ENCODE data around the gene CECR2. TPM values are rescaled to one million over a fixed set of nuclear protein-coding genes. Genes with fewer than 3 reads are reported as not detected.

CECR2 gene
- total RNA-seq, 4 donors from 2014 or later: 1.8 to 2.7 (median 2.2) TPM

DNA sequence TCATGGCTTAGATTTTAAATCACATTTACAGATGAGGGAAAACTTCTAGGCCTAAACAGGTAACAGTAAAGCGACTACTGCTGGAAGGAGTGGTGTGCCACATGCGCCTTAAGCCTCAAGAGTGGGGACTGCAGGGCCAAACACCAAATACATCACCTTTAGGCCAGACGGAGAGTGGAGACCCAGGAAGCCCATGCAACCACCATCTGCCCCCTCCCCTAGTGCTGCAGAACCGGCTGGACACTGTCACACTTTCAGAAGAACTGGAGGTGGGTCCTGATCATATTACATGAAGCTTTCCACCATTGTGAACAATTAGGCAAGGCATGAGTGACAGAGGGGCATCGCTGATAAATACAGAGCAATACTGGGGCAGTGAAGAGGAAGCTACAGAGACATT lies 222.9 kb downstream of the CECR2 start:
- TF ChIP-seq, protein P1, sequence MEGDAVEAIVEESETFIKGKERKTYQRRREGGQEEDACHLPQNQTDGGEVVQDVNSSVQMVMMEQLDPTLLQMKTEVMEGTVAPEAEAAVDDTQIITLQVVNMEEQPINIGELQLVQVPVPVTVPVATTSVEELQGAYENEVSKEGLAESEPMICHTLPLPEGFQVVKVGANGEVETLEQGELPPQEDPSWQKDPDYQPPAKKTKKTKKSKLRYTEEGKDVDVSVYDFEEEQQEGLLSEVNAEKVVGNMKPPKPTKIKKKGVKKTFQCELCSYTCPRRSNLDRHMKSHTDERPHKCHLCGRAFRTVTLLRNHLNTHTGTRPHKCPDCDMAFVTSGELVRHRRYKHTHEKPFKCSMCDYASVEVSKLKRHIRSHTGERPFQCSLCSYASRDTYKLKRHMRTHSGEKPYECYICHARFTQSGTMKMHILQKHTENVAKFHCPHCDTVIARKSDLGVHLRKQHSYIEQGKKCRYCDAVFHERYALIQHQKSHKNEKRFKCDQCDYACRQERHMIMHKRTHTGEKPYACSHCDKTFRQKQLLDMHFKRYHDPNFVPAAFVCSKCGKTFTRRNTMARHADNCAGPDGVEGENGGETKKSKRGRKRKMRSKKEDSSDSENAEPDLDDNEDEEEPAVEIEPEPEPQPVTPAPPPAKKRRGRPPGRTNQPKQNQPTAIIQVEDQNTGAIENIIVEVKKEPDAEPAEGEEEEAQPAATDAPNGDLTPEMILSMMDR (IDR thresholded peaks at IDR 0.05): no peak
- TF ChIP-seq POLR2A (IDR thresholded peaks at IDR 0.05): no peak
- H3K4me3 ChIP-seq (ENCODE audit: low read depth, poor library complexity, severe bottlenecking): no peak overlapping the region
- intact Hi-C loops (cut with DNase I; ENCODE audit: low total_unique reads): no loop called here
- 84 to 89% methylated on average over 5 of the region's 5 CpGs for WGBS, 2 donors
- DNase-seq (ENCODE audit: low spot score in 2 of 2): peak in 1 of 2 donors; percentile 54

DNA sequence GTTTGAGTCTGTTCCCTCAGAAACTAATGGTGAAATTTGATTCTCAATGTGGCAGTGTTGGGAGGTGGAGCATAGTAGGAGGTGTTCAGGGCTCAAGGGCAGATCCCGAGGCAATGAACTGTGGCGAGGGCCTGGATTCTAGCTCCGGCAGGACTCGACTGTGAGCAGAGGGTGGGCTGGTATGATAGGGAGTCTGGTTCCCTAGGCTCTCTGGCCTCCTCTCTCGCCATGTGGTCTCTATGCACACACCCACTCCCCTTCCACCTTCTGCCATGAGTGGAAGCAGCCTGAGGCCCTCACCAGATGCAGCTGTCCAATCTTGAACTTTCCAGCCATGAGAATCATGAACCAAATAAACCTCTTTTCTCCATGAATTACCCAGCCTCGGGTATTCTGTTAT lies 227.0 kb downstream of the CECR2 start:
- WGBS, 2 donors: 95 to 96% methylated on average over 6 of the region's 6 CpGs
- DNase-seq (ENCODE audit: low spot score in 2 of 2): peak in 1 of 2 donors; percentile 29
- intact Hi-C loops (cut with DNase I; ENCODE audit: low total_unique reads): no loop called here
- H3K4me3 ChIP-seq (ENCODE audit: low read depth, poor library complexity, severe bottlenecking): no peak overlapping the region
- TF ChIP-seq, protein P1 (IDR thresholded peaks at IDR 0.05): no peak
- no peak for TF ChIP-seq POLR2A (IDR thresholded peaks at IDR 0.05)

DNA sequence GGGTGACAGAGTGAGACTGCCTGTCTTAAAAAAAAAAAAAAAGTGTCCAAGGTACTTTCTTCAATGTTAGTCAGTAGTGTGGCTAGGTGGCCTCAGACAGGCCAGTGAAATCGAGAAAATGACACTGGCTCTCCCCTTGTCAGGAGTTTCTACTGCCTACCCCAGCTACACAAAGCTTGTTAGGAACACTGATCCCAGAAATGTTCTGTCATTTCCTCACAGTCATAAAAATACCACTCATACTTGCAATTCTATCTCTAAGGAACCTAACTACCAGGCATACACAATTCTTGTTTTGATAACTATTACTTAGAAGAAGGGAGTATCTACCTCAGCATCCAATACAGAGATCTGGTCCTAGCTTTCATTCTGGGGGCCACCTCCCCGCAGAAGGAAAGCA lies 228.0 kb downstream of the CECR2 start:
- TF ChIP-seq, protein P1 (IDR thresholded peaks at IDR 0.05): no peak
- TF ChIP-seq POLR2A (IDR thresholded peaks at IDR 0.05): no peak
- WGBS, 2 donors: 87 to 91% methylated on average over 2 of the region's 2 CpGs
- DNase-seq (ENCODE audit: low spot score in 2 of 2): peak in 1 of 2 donors; percentile 13
- no peak overlapping the region for H3K4me3 ChIP-seq (ENCODE audit: low read depth, poor library complexity, severe bottlenecking)
- intact Hi-C loops (cut with DNase I; ENCODE audit: low total_unique reads): no loop called here

DNA sequence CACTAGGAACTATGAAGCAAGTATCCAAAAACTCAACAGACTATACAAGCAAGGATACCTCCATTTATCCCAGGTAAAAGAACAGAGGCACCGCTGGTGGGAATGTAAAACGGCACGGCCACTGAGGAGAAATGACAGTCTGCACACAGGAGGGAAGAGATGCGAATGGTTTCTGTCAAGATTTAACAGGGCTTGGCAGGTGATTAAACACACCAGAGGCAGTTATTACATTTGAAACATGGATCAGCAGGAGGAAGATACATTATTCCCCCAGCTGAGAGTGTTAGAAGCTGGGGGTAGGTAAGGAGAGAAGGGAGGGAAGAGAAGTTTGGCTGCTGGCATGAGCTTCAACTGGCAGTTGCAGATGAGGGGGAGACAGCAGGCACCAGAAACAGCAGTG lies 229.1 kb downstream of the CECR2 start:
- 91 to 98% methylated on average over 4 of the region's 4 CpGs for WGBS, 2 donors

DNA sequence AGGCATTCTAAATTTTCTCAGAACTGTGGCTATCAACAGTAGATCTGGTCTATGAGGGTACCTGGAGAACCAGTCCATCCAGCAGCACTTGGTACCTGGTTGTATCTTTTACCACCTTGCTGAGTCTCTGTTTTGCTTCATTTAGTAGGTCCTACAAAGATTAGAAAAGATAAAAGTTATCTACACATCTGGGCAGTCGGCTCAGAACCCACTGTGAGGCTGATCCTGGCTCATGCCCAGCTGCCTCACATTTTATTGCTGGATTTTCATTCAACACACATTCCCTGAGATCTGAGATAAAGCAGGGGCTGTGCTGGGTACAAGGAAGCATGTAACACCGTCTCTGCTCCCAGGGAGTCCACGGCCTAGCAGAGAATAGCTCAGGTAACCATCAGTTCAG lies 231.8 kb downstream of the CECR2 start:
- WGBS, 2 donors: 70 to 75% methylated on average over 3 of the region's 3 CpGs
- TF ChIP-seq, protein P1 (IDR thresholded peaks at IDR 0.05): no peak
- TF ChIP-seq POLR2A (IDR thresholded peaks at IDR 0.05): no peak
- intact Hi-C loops (cut with DNase I; ENCODE audit: low total_unique reads): no loop called here
- no peak for DNase-seq (ENCODE audit: low spot score in 2 of 2)
- H3K4me3 ChIP-seq (ENCODE audit: low read depth, poor library complexity, severe bottlenecking): no peak overlapping the region

More for the DNA sequence above, 229.1 kb downstream of the CECR2 start:
- TF ChIP-seq, protein P1 (IDR thresholded peaks at IDR 0.05): no peak
- no peak for TF ChIP-seq POLR2A (IDR thresholded peaks at IDR 0.05)
- peak in 1 of 2 donors; percentile 26 for DNase-seq (ENCODE audit: low spot score in 2 of 2)
- intact Hi-C loops (cut with DNase I; ENCODE audit: low total_unique reads): no loop called here
- H3K4me3 ChIP-seq (ENCODE audit: low read depth, poor library complexity, severe bottlenecking): no peak overlapping the region

DNA sequence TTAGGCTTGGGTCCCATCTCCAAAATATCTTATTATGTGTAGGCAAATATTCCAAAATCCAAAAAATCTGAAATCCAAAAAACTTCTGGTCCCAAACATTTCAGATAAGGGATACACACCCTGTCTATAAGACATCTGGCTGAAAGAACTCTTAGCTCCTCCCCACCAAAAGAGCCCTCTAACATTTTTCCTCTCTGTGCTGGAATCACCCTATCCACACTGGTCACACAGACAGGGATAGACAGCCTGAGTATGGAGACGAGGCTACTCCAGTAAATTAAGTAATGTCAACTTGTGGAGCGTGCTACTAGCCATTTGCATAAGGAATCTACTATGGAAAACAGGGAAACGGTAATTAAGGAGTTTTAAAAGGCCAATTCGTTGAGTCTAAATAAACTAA lies 234.4 kb downstream of the CECR2 start:
- TF ChIP-seq, protein P1 (IDR thresholded peaks at IDR 0.05): no peak
- no peak for TF ChIP-seq POLR2A (IDR thresholded peaks at IDR 0.05)
- intact Hi-C loops (cut with DNase I; ENCODE audit: low total_unique reads): no loop called here
- no peak for DNase-seq (ENCODE audit: low spot score in 2 of 2)
- no peak overlapping the region for H3K4me3 ChIP-seq (ENCODE audit: low read depth, poor library complexity, severe bottlenecking)
- 75 to 82% methylated on average over 4 of the region's 4 CpGs for WGBS, 2 donors
